HG02588 (cell line): ENCODE measurements around the gene HHAT.
"Not testable (repeated sequence)": the region's sequence is repeated elsewhere in the genome, so short reads cannot be mapped to it uniquely, and the experiment has no call there.

Experiments used
- ATAC-seq: cut with Tn5 transposase; IDR thresholded peaks from one replicate; pipeline ENCODE4 v1.9.1; 2021; ENCODE audit warnings: mild to moderate bottlenecking, moderate library complexity; ENCODE audit not compliant: unreplicated experiment

The HHAT gene

DNA sequence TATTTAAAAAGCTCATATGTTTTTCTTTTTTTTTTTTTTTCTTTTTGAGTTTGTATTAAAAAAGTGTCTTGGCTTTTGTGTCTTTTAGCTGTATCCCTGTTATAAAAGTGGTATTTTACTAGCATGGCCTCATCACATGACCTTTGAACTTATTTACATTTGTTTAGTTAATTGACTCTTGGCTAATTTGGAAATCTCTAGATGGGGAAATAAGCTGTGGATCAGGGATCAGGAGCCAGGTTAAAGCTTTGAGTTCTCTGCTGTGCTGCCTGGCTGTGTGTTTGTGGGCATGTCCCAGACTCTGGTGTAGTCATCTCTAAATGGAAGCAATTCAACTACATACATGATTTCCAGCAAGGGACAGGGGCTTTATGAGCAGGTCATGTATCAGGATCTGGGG is 56.5 kb downstream of the HHAT start:
- no peak for ATAC-seq

DNA sequence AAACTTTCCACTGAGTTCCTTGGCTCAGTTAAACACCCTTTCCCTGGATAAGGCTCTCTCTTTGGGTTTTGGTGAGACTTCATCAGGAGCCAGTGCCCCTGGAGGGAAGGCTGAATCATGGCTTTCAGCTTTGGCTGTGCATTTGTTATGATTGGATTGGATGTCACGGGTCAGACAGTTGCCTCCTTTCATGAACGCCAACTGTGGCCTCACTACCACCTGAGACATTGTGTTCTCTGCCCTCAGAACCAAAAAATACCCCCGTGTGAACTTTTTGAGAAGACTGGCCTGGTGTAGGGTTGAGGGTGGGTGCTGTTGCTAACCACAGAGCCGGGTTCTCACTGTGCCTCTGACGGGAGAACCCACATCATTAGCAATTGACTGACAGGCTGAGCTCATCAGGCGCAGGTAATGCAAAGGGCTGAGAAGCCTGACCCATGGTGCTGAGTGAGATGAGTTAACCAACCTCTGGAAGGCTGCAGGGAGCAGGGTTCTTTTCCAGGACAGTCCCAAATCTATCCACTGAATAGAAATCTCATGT is 65.6 kb downstream of the HHAT start:
- no peak for ATAC-seq

DNA sequence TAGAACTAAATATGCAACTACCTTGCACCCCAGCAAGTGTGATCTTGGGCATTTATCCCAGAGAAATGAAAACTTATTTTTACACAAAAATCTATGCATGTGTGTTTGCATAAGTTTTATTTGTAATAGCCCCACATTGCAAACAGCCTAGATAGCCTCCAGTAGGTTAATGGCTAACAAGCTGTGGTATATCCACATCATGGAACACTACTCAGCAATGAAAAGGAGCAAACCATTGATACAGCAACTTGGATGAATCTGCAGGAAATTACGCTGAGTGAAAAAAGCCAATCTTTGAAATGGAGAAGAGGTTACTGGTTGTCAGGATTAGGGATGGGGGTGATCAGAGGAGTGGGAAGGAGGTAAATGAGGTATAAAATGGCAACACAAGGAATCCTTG is 67.8 kb downstream of the HHAT start:
- no peak for ATAC-seq

DNA sequence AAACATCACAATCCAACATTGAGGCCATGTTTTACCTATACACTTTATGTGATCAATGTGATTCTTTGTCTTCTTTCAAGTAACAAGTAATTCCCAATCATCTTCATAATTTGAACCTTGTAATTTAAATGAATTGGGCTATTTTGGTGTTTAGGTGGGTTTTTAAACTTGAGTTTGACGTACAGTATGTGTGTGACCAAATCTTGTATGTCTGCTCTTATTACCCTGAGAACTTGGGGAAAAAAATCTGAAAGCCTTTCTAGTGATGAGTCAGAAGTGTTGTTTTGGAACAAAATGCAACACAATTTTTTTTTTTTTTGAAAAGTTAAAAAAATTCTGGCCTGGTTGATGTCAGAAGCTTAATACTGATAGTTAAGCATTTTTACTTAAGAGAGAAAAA is 68.5 kb downstream of the HHAT start:
- no peak for ATAC-seq

DNA sequence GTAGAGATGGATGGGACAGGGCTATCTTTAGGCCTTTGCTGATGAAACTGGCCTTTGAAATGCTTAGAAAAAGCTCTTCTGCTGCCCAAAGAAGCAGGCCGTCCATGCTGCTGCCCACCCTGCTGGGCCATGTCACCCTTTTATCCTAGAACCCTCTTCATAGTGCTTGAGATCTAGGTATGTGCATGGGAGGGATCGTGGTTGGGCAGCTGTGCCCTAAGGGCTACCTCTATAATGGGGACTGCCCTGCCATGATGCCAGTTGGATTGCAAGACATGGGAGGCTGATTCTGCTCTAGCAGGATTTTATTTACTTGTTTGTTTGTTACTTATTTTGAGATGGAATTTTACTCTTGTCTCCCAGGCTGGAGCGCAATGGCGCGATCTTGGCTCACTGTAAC is 69.0 kb downstream of the HHAT start:
- no peak for ATAC-seq

DNA sequence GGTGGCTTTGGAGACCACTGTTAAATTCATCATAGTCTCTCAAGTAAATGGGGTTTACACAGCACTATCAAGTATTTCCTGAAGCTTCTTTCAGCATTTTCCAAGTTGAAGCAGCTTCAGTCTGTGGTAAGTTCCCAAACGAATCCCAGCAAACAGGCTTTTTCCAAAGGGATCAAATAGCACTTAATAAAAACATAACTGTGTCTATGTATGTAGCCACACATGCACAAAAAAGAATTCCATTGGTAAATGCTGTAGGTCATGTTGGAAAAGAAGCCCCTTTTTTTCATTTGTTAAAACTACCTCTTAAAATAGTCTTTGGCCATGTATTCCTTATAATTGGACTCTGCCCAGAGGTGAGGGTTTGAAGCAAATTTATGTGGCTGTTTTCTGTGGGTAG is 69.8 kb downstream of the HHAT start:
- no peak for ATAC-seq

DNA sequence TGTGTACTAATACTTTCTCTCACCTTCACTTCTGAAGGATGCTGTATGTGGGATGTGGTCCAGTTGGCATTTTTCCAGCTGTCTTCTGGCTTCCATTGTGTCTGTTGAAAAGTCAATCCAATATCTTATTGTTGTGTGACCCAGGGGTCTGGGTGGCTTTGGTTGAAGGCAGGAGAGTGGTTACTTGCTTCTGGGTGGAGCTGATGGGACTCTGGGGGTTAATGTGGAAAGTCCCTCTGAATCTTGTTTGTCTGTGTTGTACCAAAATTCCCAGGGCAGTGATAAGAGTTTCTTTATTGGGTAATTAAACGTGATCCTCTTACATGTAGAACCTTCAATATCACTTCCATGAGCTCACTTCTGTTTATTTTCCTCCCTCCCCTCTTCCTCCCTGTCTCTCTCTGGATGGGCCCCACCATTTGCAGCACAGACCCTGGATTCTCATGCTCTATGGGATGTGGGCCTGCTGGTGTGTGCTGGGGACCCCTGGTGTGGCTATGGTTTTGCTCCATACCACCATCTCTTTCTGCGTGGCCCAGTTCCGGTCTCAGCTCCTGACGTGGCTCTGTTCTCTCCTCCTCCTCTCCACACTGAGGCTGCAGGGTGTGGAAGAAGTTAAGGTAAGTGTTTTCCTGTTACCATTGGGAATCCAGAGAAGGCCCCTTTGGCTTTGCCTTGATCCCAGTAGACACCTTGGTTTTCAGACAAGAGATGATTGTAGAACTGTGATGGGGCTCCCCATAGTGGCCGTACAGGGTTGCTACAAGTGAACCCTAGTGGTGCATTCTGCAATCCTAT is 71.5 kb downstream of the HHAT start:
- peak; percentile 97 for ATAC-seq

DNA sequence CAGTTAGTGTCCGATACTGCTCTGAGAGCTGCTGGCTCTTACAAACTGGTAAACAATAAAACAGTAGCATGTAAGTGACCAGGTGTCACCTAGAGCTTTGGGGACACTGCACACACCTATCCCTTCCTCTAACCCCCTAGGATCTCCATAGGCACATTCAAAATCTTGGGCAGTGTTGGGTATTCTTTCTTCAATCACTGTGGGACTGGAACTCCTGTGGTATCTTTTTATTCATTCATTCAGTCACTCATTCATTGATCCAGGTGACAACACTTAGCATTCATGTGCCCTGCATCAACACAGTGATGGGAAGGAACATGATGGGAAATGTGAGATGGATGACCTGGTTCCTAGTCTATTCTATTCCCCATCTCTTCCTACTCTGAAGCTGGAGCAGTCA is 73.9 kb downstream of the HHAT start:
- ATAC-seq = no peak

DNA sequence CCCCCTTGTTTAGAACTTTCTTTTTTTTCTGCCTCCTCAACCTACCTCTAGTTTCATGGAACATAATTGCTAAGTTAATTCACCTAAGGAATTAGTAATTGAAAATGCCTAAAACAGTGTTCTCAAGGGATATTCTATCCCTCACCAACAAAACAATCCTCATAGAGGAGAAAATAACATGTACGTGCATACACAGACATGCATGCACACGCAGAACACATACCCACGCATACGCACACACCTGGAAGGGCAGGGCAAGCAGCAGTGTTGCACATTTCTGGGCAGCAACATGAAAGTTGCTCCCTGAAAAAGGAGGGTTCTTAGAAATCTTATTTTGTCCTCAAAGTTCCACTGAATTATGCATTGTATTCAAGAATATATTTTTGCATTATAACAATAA is 76.6 kb downstream of the HHAT start:
- no peak for ATAC-seq

DNA sequence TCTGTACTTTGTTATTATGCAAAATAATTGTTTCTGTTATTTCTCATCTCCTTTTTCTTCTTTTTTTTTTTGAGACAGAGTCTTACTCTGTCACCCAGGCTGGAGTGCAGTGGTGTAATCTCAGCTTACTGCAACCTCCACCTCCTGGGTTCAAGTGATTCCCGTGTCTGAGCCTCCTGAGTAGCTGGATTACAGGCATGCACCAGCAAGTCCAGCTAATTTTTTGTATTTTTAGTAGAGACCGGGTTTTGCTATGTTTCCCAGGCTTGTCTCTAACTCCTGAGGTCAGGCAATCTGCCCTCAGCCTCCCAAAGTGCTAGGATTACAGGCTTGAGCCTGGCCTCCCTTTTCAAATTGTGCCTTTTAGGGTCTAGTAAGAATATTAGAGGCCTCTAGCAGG is 77.6 kb downstream of the HHAT start:
- ATAC-seq = not testable (repeated sequence)

DNA sequence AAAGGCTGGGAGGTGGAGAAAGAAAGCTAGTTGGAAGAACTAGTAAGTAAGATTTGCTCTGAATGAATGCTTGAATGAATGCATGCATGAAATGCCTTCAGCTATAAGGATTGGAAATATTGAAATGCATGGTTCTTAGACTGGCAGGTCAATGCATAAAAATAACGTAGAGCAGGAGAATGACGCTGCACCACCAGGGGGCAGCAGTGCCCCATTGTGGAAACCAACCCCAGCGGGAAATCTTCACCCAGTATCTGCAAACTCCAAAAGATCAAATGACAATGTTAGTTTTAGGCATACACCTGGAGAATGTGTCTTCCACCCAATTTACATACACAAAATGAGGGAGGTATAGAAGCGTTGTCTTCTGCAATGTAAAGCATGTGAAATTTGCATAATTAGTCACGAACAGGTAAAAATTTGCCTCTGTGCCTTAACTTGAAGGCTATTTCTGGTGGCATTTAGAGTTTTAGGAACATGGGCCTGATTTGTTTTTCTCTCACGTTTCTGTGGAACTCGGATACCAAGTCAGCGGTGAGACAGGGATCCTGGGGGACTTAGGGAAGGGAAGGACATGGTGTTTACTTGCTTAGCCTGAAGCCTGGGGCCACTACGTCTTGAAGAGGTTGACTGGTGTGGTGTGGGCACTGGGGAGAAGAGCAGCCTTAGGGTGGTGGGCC is 78.6 kb downstream of the HHAT start:
- ATAC-seq = peak; percentile 60

DNA sequence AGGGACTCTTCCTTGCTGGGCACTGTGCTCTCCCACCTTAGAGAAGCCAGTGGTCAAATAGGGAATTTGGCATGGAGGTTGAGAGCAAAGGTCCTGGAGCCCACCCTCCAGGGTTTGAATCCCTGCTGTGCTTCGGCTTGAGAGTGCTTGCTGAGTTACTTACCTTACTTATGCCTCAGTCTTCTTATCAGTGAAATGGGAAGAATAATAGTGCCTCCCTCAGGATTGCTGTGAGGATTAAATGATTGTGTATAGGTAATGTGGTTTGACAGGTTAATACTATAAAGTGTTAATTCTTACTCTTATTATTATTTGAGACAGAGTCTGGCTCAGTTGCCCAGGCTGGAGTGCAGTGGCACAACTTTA is 79.2 kb downstream of the HHAT start:
- ATAC-seq = no peak

DNA sequence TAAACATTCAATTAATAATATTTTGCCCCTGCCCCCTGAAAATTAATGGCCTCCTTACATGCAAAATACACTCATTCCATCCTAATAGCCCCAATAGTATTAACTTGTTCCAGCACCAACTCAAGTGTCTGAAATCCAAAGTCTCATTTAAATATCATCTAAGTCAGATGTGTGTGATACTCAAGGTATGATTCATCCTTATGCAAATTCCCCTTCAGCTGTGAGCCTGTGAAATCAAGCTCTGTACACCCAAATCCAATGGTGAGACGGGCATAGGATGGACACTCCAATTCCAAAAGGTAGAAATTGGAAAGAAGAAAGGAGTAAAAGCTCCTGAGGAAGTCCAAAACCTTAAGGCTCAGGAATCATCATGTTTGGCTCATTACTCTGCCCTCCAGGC is 83.5 kb downstream of the HHAT start:
- no peak for ATAC-seq

DNA sequence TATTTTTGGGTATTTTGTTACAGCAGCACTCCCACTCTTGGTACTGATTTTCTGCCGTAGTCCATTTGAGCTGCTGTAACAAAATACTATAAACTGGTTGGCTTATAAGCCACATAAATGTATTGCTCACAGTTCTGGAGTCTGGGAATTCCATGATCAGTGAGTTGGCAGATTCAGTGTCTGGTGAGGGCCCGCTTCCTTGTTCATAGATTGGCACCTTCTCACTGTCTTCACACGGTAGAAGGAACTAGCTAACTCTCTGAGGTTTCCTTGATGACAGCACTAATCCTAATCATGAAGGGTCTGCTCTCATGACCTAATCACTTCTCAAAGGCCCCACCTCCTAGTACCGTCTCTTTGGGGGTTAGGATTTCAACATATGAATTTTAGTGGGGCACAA is 85.2 kb downstream of the HHAT start:
- no peak for ATAC-seq

DNA sequence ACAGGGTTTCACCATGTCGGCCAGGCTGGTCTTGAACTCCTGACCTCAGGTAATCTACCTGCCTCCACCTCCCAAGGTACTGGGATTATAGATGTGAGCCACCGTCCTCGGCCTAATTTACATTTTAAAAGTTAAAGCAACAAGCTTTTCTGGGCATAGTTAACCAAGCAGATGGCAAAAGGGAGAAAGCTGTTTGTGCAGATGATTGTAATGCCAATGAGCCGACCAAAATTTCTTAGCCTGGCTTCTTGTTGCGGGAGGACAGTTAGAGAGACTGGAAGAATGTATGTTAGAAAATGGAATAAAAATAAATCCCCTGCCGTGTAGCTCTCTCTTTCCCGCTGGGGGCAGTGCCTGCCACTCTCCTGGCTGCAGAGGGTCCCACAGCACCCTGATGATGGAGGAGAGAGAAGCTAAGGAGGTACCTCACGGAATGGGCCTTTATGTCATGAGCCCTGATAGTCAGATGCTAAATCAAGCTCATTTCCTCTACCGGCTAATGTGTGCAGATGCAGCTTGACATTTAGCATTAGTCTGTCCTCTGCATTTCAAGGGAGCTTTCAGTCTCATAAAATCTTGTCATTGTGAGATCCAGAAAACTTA is 87.2 kb downstream of the HHAT start:
- ATAC-seq = no peak

DNA sequence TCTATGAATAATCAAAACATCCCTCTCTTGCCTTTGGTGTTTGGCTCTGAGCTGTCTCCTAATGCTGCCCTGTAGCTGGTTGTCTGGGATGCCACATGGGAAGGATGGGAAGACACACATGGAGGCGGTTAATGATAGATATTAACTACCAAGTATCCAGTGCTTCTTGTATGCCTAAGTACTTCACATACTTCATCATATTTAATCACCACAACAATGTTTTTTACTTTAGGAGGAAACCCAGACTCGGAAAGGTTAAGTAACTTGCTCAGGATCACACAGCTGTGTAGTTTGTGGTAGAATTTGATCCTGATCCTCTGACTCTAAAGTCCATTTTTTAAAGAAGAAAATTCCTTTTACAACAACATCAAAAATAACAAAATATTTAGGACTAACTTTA is 88.0 kb downstream of the HHAT start:
- ATAC-seq = no peak

DNA sequence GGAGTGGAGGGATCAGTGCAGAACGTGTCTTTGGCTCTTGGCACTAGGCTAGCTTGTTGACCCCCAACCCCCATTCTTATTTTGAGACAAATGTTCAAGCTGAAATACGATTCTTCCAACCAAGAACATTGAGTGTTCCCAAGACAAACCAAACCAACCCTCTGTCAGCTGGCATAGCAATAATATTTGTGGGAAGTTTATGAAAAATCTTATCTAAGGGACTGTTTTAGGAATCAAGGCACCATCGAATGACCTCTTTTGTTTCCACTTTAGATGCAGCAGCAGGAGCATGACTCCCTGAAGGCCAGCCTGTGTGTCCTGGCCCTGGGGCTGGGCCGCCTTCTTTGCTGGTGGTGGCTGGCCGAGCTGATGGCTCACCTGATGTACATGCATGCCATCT is 89.2 kb downstream of the HHAT start:
- no peak for ATAC-seq

DNA sequence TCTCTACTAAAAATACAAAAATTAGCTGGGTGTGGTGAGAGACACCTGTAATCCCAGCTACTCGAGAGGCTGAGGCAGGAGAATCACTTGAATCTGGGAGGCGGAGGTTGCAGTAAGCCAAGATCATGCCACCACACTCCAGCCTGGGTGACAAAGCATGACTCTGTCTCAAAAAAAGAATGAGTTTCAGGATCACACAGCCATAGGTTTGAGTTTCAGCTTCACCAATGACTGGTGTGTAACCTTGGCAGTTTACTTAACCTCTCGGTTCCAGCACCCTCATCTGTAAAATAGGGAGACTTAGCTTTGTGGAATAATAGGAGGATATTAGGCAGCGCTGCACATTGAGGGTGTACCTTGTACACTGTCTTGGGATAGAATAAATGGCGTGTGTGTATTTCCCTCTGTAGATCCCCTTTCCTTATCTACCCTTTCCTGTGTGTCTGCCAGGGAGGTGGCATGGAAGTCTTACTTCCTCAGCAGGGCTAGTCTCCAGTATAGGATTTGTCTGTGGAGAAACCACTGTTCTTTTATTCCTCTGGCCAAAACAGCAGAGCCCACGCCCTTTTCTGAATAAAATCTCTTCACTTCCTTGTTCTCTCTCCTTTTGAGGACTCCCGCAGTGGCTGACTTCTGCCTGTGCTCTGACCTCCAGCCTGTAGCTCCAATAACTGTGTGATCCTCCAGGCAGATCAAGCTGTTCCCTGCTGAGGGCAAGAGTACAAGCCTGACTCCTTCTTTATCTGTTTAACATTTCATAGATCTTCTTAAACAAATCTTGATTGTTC is 90.4 kb downstream of the HHAT start:
- no peak for ATAC-seq

DNA sequence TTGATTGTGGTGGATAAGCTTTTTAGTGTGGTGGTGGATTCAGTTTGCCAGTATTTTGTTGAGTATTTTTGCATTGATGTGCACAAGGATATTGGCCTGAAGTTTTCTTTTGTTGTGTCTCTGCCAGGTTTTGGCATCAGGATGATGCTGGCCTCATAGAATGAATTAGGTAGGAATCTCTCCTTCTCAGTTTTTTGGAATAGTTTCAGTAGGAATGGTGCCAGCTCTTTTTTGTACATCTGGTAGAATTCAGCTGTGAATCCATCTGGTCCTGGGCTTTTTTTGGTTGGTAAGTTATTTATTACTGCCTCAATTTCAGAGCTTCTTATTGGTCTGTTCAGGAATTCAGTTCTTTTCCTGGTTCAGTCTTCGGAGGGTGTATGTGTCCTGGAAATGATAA is 98.0 kb downstream of the HHAT start:
- ATAC-seq = not testable (repeated sequence)

DNA sequence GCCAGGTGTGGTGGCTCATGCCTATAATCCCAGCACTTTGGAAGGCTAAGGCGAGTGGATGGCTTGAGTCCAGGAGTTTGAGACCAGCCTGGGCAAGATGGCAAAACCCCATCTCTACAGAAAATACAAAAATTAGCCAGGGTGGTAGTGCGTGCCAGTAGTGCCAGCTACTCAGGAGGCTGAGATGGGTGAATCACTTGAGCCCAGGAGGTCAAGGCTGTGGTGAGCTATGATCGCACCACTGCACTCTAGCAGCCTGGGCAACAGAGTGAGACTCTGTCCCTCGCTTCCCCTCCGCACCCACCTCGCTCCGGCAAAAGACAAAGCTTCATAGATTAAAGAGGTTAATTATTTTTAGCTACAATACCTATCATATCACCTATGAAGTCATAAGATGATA is 100.0 kb downstream of the HHAT start:
- ATAC-seq = no peak

DNA sequence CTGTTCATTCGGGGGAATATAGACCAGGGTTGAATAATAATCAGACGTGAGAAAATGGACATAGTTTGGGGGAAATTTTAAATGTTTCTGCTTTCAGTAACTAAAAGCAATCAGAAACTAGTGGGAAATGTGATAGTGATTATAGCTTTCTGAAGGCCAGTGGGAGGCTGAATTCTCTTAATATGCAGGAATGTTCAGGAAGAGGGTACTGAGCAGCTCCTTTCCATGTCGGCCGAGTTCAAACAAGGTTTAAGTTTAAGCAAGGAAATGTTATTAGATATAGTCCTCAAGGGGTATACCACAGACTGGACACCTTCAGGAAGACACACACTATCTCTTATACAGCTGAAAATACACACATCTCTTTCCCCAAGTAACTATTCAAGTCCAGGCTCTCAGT is 105.5 kb downstream of the HHAT start:
- ATAC-seq = no peak
